ENCODE measurements around the gene TAMALIN. TPM values are rescaled to one million over a fixed set of nuclear protein-coding genes. Genes with fewer than 3 reads are reported as not detected.
A peak's percentile ranks its signal among the peaks of the same experiment; 100 is the strongest.

Gene TAMALIN
- total RNA-seq, 1 donor from 2014 or later = 1.6 TPM

GRCh38 chr12:52037248-52037861 is 30.6 kb downstream of the TAMALIN start:
- DNase-seq = no peak

GRCh38 chr12:52038447-52038846 is 31.7 kb downstream of the TAMALIN start:
- no peak for DNase-seq

- DNase-seq = no peak
Observed at GRCh38 chr12:52041035-52041434, 34.3 kb downstream of the TAMALIN start.

- DNase-seq = no peak
Observed at GRCh38 chr12:52041695-52042123, 35.0 kb downstream of the TAMALIN start.

- DNase-seq = no peak
Observed at GRCh38 chr12:52042706-52043385, 36.1 kb downstream of the TAMALIN start.

GRCh38 chr12:52043386-52044212 is 36.9 kb downstream of the TAMALIN start:
- DNase-seq = no peak

GRCh38 chr12:52044292-52044983 is 37.7 kb downstream of the TAMALIN start:
- peak; percentile 57 for DNase-seq

- no peak for DNase-seq
Observed at GRCh38 chr12:52045794-52046199, 39.1 kb downstream of the TAMALIN start.

- DNase-seq = no peak
Observed at GRCh38 chr12:52046859-52047258, 40.1 kb downstream of the TAMALIN start.

- no peak for DNase-seq
Observed at GRCh38 chr12:52049286-52049685, 42.5 kb downstream of the TAMALIN start.

- no peak for DNase-seq
Observed at GRCh38 chr12:52049688-52050087, 42.9 kb downstream of the TAMALIN start.

- no peak for DNase-seq
Observed at GRCh38 chr12:52050116-52050757, 43.5 kb downstream of the TAMALIN start.

GRCh38 chr12:52050758-52051541 is 44.2 kb downstream of the TAMALIN start, which contains the start of gene NR4A1:
NR4A1 (plus strand) TSS chr12:52051442; CDS start chr12:52054329, 2,887 bp downstream.
- DNase-seq = peak; percentile 88

GRCh38 chr12:52052468-52053186 is 45.9 kb downstream of the TAMALIN start:
- no peak for DNase-seq

GRCh38 chr12:52053536-52054209 is 46.9 kb downstream of the TAMALIN start:
- no peak for DNase-seq

GRCh38 chr12:52054231-52054832 is 47.6 kb downstream of the TAMALIN start:
- no peak for DNase-seq

- DNase-seq = no peak
Observed at GRCh38 chr12:52054833-52055730, 48.3 kb downstream of the TAMALIN start.

Measured in occipital lobe (tissue), 2 donors.